Glutamatergic neuron (in vitro differentiated cells): Measurements from ENCODE around the gene GNAZ. TPM values are rescaled to one million over a fixed set of nuclear protein-coding genes. Genes with fewer than 3 reads are reported as not detected.

Experiments
- DNase-seq: peaks from one replicate; pipeline ENCODE4 v3.0.0; 2022
- H3K27ac Mint-ChIP-seq: one replicate; pipeline ENCODE4 v1.8.0; 2020; ENCODE audit warnings: mild to moderate bottlenecking, mixed read lengths, inconsistent platforms; ENCODE audit not compliant: unreplicated experiment
- H3K27me3 Mint-ChIP-seq: one replicate; pipeline ENCODE4 v1.8.0; 2020; ENCODE audit warnings: mild to moderate bottlenecking, moderate library complexity, mixed read lengths, inconsistent platforms; ENCODE audit not compliant: unreplicated experiment
- H3K36me3 Mint-ChIP-seq: one replicate; pipeline ENCODE4 v1.8.0; 2020; ENCODE audit warnings: mild to moderate bottlenecking, mixed read lengths, inconsistent platforms; ENCODE audit not compliant: unreplicated experiment
- H3K4me1 Mint-ChIP-seq: one replicate; pipeline ENCODE4 v1.8.0; 2020; ENCODE audit warnings: mild to moderate bottlenecking, low read depth, mixed read lengths, inconsistent platforms; ENCODE audit not compliant: unreplicated experiment
- H3K4me3 Mint-ChIP-seq: one replicate; pipeline ENCODE4 v1.8.0; 2020; ENCODE audit warnings: mild to moderate bottlenecking, mixed read lengths, inconsistent platforms; ENCODE audit not compliant: unreplicated experiment
- H3K9me3 Mint-ChIP-seq: one replicate; pipeline ENCODE4 v1.8.0; 2020; ENCODE audit warnings: mild to moderate bottlenecking, moderate library complexity, mixed read lengths, inconsistent platforms; ENCODE audit not compliant: unreplicated experiment
- total RNA-seq: library from RNA; stranded (reverse); fragmentation: NEBNext Ultra II Directional; extraction: Animal tissue kit (Norgen Biotek cat#: 25700); gene quantifications from one replicate; pipeline ENCODE4 v1.2.1, GENCODE V29; 2021; ENCODE audit not compliant: unreplicated experiment
- TF ChIP-seq, protein P1 (sequence below): fragments of 200-600 bp; sonication (generic); IDR thresholded peaks from one replicate; pipeline ENCODE4 v1.5.0; 2021; ENCODE audit not compliant: partially characterized antibody, unreplicated experiment

The GNAZ gene
- total RNA-seq, 1 donor from 2014 or later, result 82.5 TPM

DNA sequence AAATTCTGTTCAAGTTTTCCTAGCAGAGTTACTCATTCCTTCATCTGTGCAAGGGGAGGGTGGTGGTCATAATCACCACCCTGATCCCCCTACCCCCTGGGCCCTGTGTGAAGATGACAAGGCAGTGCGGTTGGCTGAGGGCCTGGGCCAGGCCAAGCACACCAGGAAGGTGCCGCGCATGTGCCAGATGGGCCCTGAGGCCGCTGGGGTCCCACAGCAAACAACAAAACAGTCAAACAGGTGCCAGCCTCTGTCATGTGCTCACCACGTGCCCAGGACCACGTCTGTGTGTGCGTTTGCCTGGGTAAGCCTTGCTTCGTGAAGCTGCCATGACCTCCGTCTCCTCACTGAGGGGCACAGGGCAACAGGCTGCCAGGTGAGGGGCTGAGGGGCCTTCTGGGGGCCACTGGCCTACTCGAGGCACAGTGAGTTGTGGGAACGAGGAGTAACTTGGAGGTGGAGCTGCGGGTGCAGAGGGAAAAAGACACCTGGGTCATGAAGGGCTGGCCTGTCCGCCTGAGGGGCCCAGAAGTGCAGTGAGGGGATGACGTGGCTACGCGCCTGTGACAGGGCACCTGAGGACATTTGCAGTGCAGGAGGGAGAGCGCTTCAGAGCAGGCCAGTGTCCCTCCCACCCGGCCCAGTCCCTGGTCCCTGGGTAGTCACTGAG, 45.6 kb downstream of the GNAZ start:
- Mint-ChIP-seq H3K4me3 (no peak overlapping the region), H3K36me3 (no peaks in the 10 kb centered on the region), H3K27ac (no peak overlapping the region), H3K4me1 (peaks cover 29% of the 10 kb centered on the region), H3K27me3 (peaks cover 10% of the 10 kb centered on the region), H3K9me3 (peaks cover 24% of the 10 kb centered on the region)
- TF ChIP-seq, protein P1, sequence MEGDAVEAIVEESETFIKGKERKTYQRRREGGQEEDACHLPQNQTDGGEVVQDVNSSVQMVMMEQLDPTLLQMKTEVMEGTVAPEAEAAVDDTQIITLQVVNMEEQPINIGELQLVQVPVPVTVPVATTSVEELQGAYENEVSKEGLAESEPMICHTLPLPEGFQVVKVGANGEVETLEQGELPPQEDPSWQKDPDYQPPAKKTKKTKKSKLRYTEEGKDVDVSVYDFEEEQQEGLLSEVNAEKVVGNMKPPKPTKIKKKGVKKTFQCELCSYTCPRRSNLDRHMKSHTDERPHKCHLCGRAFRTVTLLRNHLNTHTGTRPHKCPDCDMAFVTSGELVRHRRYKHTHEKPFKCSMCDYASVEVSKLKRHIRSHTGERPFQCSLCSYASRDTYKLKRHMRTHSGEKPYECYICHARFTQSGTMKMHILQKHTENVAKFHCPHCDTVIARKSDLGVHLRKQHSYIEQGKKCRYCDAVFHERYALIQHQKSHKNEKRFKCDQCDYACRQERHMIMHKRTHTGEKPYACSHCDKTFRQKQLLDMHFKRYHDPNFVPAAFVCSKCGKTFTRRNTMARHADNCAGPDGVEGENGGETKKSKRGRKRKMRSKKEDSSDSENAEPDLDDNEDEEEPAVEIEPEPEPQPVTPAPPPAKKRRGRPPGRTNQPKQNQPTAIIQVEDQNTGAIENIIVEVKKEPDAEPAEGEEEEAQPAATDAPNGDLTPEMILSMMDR, result no peak
- DNase-seq, result no peak

DNA sequence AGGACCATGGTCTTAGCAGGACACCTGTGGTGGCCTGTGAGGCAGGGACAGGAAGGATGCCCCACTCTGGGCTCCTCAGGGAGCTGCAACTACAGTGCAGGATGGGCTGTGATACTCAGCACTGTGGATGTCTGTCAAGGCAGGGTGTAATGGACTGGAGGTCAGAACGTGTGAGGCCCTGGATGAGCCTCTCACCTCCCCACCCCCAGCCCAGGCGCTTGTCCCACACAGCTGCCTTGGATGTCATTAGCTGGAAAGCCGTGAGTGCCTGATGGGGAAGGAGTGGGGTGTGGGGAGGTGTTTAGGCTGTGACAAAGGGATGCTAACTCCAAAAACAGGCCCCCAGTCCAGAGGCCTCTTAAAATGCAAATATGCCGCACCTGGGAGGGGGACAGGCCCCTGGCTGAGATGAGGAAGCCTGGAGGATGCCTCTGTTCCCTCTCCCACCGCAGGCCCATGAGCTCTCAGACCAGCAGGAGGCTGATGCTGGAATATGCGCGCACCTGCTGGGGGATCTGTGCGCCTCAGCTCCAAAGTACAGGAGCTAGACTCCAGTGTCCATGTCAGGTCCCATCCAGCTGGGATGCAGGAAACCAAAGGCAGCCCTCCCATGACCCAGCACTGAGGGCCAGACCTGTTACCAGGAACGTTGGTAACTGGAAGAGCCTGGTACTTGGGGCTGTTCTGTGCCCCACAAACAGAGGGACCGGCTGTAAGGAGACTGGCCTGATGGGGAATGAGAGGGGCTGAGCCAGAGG, 46.4 kb downstream of the GNAZ start:
- H3K27me3 Mint-ChIP-seq, result peaks cover 6% of the 10 kb centered on the region
- no peaks in the 10 kb centered on the region for H3K36me3 Mint-ChIP-seq
- H3K27ac Mint-ChIP-seq, result no peak overlapping the region
- peaks cover 27% of the 10 kb centered on the region for H3K4me1 Mint-ChIP-seq
- DNase-seq, result no peak
- TF ChIP-seq, protein P1, result no peak
- no peak overlapping the region for H3K4me3 Mint-ChIP-seq
- peaks cover 21% of the 10 kb centered on the region for H3K9me3 Mint-ChIP-seq

DNA sequence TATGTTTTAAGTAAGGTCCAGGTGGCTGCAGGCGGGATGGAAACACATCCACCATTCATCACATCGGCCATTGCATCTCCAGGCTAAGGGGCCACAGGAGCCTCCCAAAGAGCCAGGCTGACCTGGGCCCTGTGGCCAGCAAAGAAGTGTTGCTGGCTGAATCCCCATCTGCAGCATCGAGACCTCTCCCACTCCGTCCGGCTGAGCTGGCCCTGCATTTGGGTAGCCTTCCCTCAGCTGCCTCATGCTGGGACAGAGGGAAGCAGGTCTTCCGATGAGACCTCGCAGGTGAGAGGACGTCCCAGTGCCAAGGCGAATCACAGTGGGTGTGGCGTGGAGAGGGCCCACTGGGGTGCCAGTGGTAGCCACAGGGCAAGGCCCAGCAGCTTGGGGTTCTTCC, 47.0 kb downstream of the GNAZ start:
- no peak for DNase-seq
- Mint-ChIP-seq H3K27me3 (peaks cover 6% of the 10 kb centered on the region), H3K4me3 (no peak overlapping the region), H3K27ac (no peak overlapping the region), H3K4me1 (peaks cover 23% of the 10 kb centered on the region), H3K9me3 (peaks cover 19% of the 10 kb centered on the region), H3K36me3 (no peaks in the 10 kb centered on the region)
- TF ChIP-seq, protein P1, result no peak

DNA sequence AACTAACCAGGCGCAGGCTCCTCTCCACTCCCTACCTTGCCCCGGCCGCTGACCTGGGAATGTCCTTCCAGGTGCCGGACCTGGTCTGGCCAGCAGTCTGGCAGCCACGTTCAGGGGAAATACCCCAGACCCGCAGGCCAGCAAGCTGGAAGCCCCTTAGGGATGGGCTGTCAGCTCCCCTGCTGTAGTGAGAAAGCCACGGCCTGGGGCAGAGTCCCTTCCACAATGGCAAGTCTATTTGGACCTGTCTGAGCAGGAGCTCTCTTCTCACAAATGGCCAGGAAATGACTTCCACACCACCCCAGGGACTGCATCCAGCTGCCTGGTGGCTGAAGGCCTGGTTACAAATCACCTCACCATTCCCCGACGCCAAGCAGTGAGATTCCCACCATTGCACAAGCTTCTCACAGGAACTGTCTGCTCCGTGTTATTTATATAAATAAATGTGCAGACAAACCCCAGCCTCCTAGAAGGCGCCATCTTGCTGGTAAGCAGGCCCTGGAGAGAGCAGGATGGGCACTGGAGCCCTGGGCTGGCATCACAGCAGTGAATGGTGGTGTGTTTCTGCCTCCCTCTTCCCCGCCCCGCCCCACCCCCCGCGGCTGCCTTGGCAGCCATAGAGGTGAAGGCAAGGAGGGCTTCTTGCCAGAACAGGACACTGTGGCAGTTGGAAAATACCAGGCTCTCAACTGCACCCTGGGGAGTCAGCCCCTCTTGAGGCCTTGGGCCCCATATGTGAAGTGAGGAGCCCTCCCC, 47.8 kb downstream of the GNAZ start:
- no peak overlapping the region for H3K27ac Mint-ChIP-seq
- peaks cover 14% of the 10 kb centered on the region for H3K9me3 Mint-ChIP-seq
- H3K4me3 Mint-ChIP-seq, result no peak overlapping the region
- H3K27me3 Mint-ChIP-seq, result peaks cover 5% of the 10 kb centered on the region
- H3K36me3 Mint-ChIP-seq, result peaks cover 2% of the 10 kb centered on the region
- TF ChIP-seq, protein P1, result no peak
- no peak for DNase-seq
- H3K4me1 Mint-ChIP-seq, result peaks cover 19% of the 10 kb centered on the region
